ENCODE results near the gene ARCN1. TPM values are rescaled to one million over a fixed set of nuclear protein-coding genes. Genes with fewer than 3 reads are reported as not detected.
A peak's percentile ranks its signal among the peaks of the same experiment; 100 is the strongest.

The ARCN1 gene
- polyA plus RNA-seq, 1 donor from 2014 or later = 97.5 TPM

DNA sequence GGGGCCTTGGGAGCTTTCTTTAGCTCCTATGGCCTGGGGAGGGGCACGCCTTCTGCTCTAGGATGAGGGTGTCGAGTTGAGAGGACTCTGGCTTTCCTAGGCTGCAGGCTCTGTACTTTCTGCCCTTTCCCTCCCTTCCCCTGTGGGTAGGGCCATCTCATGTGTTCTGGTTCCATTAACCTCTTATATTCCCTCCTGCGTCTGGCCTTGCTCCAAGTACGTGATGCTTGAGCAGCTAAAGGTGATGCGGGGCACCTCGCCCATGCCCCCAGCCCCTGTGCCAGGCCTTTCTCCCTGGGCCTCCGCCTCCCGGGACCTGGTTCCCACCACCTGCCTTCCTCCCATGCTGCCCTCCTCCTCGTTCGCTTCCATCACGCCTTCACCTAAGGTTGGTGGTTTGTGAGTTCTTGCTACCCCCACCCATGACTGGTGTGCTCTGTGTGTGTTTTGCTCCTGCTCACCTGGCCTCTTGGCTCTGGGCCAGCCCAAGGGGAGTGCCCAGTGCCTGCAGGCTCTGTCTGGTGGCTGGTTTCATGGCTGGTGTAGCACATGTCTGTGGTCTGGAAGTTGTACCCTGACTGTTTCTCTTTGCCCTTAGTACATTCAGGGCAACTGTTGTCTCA lies 69.3 kb downstream of the ARCN1 start:
- H3K36me3 Mint-ChIP-seq = no peaks in the 10 kb centered on the region
- H3K4me1 Mint-ChIP-seq = no peaks in the 10 kb centered on the region
- H3K4me3 Mint-ChIP-seq = no peak overlapping the region
- no peaks in the 10 kb centered on the region for H3K9me3 Mint-ChIP-seq
- peak overlapping the region in 1 of 3 donors; percentile 90 for H3K27ac Mint-ChIP-seq
- H3K27me3 Mint-ChIP-seq = peaks cover 2% of the 10 kb centered on the region

DNA sequence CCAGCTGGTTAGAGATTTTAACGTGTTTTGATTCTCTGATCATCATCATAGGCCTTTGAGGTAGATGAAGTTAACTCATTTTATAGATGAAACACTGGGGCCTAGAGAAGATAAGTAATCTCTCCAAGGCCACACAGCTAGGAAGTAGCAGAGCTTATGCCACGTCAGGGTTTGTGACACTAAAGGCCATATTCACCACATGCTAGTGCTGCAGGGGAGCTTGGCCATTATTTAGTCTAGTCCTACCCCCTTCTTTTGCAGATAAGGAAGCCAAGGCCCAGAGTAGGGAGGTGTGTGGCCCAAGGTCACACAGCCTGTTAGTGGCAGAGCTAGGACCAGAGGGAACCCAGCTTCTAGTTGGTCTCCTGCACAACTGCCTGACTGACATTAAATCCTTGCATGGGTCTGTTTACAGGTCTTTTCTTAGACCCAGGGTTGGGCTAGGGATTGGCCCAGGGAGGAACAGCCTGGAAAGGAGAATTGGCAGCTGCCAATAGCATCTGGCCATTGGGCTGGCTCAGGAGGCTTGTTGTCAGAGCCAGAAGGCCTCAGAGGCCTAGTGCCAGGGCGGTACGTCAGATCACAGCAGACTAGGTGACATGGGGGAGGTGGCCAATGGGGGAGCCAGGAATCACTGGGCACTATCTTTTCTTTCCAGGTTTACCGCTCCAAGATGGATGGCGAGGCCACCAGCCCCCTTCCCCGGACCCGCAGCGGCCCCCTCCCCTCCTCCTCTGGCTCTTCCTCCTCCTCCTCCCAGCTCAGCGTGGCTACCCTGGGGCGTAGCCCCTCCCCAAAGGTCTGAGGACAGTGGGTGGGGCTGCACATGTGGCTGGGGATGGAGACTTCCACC lies 71.2 kb downstream of the ARCN1 start:
- Mint-ChIP-seq H3K27ac (no peak overlapping the region), H3K9me3 (no peaks in the 10 kb centered on the region), H3K4me3 (no peak overlapping the region), H3K36me3 (no peaks in the 10 kb centered on the region), H3K4me1 (no peaks in the 10 kb centered on the region), H3K27me3 (peaks cover 2% of the 10 kb centered on the region)

- no peaks in the 10 kb centered on the region for H3K9me3 Mint-ChIP-seq
- H3K4me3 Mint-ChIP-seq = no peak overlapping the region
- H3K27ac Mint-ChIP-seq = no peak overlapping the region
- peaks cover 6% of the 10 kb centered on the region for H3K27me3 Mint-ChIP-seq
- no peaks in the 10 kb centered on the region for H3K36me3 Mint-ChIP-seq
- H3K4me1 Mint-ChIP-seq = no peaks in the 10 kb centered on the region
Measured at GRCh38 chr11:118643995-118644345, 71.8 kb downstream of the ARCN1 start.

- Mint-ChIP-seq H3K36me3 (no peaks in the 10 kb centered on the region), H3K27ac (no peak overlapping the region), H3K27me3 (peaks cover 6% of the 10 kb centered on the region)
Measured at GRCh38 chr11:118644496-118644895, 72.3 kb downstream of the ARCN1 start.

GRCh38 chr11:118645066-118645715 lies 73.0 kb downstream of the ARCN1 start:
- Mint-ChIP-seq H3K9me3 (no peaks in the 10 kb centered on the region), H3K27me3 (peaks cover 6% of the 10 kb centered on the region), H3K36me3 (no peaks in the 10 kb centered on the region), H3K4me3 (no peak overlapping the region), H3K4me1 (no peaks in the 10 kb centered on the region), H3K27ac (no peak overlapping the region)

More at GRCh38 chr11:118644496-118644895, 72.3 kb downstream of the ARCN1 start:
- no peaks in the 10 kb centered on the region for H3K4me1 Mint-ChIP-seq
- H3K4me3 Mint-ChIP-seq = no peak overlapping the region
- H3K9me3 Mint-ChIP-seq = no peaks in the 10 kb centered on the region

DNA sequence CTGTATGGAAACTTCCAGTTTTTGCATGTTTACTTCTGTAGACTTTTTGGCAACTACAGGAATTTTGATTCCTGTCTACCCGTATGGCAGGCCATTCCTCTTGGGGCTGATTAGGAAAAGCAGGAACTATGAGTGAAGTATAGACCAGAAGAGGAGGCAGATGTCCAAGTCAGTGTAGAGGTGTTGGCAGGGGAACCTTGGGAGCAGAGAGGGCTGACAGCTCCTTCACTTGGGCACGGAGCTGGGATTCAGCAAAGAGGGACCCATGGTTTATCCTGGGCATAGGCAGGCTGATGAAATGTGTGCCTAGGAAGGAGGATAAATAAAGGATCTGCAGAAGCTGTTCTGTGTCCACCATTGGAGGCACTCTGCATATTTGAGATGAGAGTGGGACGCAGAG lies 74.2 kb downstream of the ARCN1 start:
- Mint-ChIP-seq H3K27ac (no peak overlapping the region), H3K4me1 (no peaks in the 10 kb centered on the region), H3K27me3 (peaks cover 6% of the 10 kb centered on the region), H3K4me3 (no peak overlapping the region), H3K9me3 (no peaks in the 10 kb centered on the region), H3K36me3 (no peaks in the 10 kb centered on the region)

DNA sequence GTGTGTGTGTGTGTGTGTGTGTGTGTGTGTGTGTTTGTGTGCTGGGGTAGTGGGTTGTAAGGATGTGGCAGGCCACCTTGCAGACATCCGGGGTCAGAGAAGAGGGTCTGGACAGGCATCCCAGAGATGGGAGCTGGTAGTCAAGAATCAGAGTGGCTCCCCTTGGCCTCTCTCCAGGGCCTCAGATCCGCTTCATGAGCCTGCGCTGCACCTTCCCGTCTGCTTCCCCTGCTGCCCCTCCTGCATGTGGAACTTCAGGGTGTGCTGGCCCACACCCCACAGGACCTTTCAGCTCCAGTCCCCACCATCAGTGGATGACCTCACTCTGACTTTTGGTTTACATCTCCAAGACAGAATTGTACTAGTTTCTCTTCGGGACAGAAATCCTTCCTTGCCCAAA lies 76.1 kb downstream of the ARCN1 start:
- Mint-ChIP-seq H3K4me3 (no peak overlapping the region), H3K4me1 (peaks cover 0 to 1% (median 1%) of the 10 kb centered on the region in 3 donors), H3K27ac (peak overlapping the region in 1 of 3 donors; percentile 20), H3K36me3 (no peaks in the 10 kb centered on the region), H3K27me3 (peaks cover 6% of the 10 kb centered on the region), H3K9me3 (no peaks in the 10 kb centered on the region)

DNA sequence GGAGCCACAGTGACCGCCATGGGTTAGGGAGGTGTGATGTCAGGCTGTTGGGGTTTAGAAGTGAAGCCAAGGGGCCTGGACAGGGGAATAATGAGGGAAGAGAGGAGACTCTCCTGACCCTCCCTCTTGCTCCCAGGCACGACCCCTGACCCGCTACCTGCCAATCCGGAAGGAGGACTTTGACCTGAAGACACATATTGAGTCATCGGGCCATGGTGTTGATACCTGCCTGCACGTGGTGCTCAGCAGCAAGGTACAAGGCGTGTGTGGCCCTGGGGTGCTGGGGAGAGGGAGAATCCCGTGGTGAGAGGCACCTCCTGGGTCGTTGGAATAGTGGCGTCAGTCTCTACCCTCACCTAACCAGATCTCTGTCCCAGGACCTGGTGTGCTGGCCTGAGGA lies 77.7 kb downstream of the ARCN1 start:
- Mint-ChIP-seq H3K27ac (no peak overlapping the region), H3K36me3 (no peaks in the 10 kb centered on the region), H3K27me3 (peaks cover 6% of the 10 kb centered on the region), H3K9me3 (no peaks in the 10 kb centered on the region), H3K4me3 (no peak overlapping the region), H3K4me1 (peaks cover 0 to 1% (median 1%) of the 10 kb centered on the region in 3 donors)

DNA sequence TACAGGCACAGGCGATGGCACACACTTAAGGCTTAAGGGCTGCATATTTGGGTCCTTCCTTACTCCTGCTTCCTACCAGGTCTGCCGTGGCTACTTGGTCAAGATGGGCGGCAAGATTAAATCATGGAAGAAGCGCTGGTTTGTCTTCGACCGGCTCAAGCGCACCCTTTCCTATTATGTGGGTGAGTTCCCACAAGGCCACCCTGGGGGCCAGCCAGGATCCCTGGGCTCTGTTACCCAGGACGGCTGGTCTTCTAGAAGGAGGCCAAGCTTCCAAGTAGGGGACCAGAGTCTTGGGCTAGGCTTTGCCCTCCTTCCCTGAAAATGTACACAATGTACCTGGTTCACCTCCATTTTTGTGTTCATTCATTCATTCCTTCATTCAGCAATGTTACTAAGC lies 78.2 kb downstream of the ARCN1 start:
- no peak overlapping the region for H3K27ac Mint-ChIP-seq
- no peaks in the 10 kb centered on the region for H3K36me3 Mint-ChIP-seq
- H3K9me3 Mint-ChIP-seq = no peaks in the 10 kb centered on the region
- no peak overlapping the region for H3K4me3 Mint-ChIP-seq
- peaks cover 0 to 1% (median 1%) of the 10 kb centered on the region in 3 donors for H3K4me1 Mint-ChIP-seq
- peaks cover 4% of the 10 kb centered on the region for H3K27me3 Mint-ChIP-seq

DNA sequence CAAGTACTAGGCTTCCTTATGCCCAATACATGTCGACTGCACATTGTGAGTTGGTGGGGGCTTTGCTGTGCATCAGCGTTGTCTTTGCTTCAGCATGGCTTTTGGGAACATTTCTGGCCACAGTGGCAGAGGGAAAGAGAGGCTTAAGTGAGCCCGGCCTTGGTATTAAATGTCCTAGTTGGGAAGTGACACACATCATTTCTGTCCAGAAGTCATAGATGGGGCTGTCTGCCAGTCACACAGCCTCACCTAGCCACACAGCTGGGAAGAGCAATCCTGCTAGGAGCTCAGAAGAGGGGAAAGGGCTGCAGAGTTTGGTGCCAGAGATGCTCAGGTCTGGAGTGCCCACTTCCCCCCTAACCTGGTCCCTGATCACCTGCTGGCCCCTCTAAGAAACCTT lies 79.6 kb downstream of the ARCN1 start:
- H3K36me3 Mint-ChIP-seq = no peaks in the 10 kb centered on the region
- H3K9me3 Mint-ChIP-seq = no peaks in the 10 kb centered on the region
- H3K4me1 Mint-ChIP-seq = peaks cover 0 to 1% (median 1%) of the 10 kb centered on the region in 3 donors
- no peak overlapping the region for H3K27ac Mint-ChIP-seq
- H3K27me3 Mint-ChIP-seq = peaks cover 4% of the 10 kb centered on the region
- peak overlapping the region in 1 of 4 donors; percentile 68 for H3K4me3 Mint-ChIP-seq

Other genes with a start within 250 kb of the ARCN1 start
- 31.6 TPM for gene CD3D, start 229.7 kb upstream of the ARCN1 start, polyA plus RNA-seq
- gene CD3G, start 228.1 kb upstream of the ARCN1 start, polyA plus RNA-seq = 12.9 TPM
- gene UBE4A, start 212.8 kb upstream of the ARCN1 start, polyA plus RNA-seq = 18.3 TPM
- gene ATP5MG, start 170.8 kb upstream of the ARCN1 start, polyA plus RNA-seq = 547 TPM
- 23.6 TPM for gene KMT2A, start 135.9 kb upstream of the ARCN1 start, polyA plus RNA-seq
- gene TTC36, start 44.9 kb upstream of the ARCN1 start, polyA plus RNA-seq = 0.55 TPM
- gene TMEM25, start 41.2 kb upstream of the ARCN1 start, polyA plus RNA-seq = 11.2 TPM
- 6.2 TPM for gene IFT46, start 6.5 kb upstream of the ARCN1 start, polyA plus RNA-seq
- not detected for gene PHLDB1, start 35.2 kb downstream of the ARCN1 start, polyA plus RNA-seq
- gene TREH, start 107.2 kb downstream of the ARCN1 start, polyA plus RNA-seq = not detected
- gene DDX6, start 218.8 kb downstream of the ARCN1 start, polyA plus RNA-seq = 81.9 TPM